Thymus (tissue), 14 donors: ENCODE measurements around the gene KRTAP26-1. TPM values are rescaled to one million over a fixed set of nuclear protein-coding genes. Genes with fewer than 3 reads are reported as not detected.
A peak's percentile ranks its signal among the peaks of the same experiment; 100 is the strongest.

Experiments used
- DNase-seq, 9 donors: peaks; one replicate each; pipeline ENCODE4 v3.0.0-alpha.2; 2013; ENCODE audit warnings: low spot score in 9 of 9, low read depth in 6 of 9, missing footprints in 1 of 9
- H3K27ac ChIP-seq, 2 donors: one replicate each; pipeline ENCODE4 v1.5.1; 2013; ENCODE audit warnings: control low read depth in 1 of 2, low read depth in 1 of 2, low read length in 1 of 2, mild to moderate bottlenecking in 1 of 2, moderate library complexity in 1 of 2
- H3K27me3 ChIP-seq, 2 donors: one replicate each; pipeline ENCODE4 v1.5.1; 2013; ENCODE audit warnings: low read length in 1 of 2; ENCODE audit not compliant: control insufficient read depth in 2 of 2, insufficient read depth in 1 of 2
- H3K36me3 ChIP-seq, 2 donors: one replicate each; pipeline ENCODE4 v1.5.1; 2013; ENCODE audit warnings: low read length in 1 of 2, mild to moderate bottlenecking in 1 of 2, moderate library complexity in 1 of 2; ENCODE audit not compliant: control insufficient read depth in 2 of 2, insufficient read depth in 2 of 2
- H3K4me1 ChIP-seq, 2 donors: one replicate each; pipeline ENCODE4 v1.5.1; 2013; ENCODE audit warnings: low read length in 2 of 2; ENCODE audit not compliant: control insufficient read depth in 2 of 2, insufficient read depth in 2 of 2
- H3K4me3 ChIP-seq, 2 donors: one replicate each; pipeline ENCODE4 v1.5.1; 2013; ENCODE audit warnings: low read length in 2 of 2, control low read depth in 1 of 2, mild to moderate bottlenecking in 1 of 2
- H3K9me3 ChIP-seq, 2 donors: one replicate each; pipeline ENCODE4 v1.5.1; 2013; ENCODE audit warnings: low read length in 1 of 2, mild to moderate bottlenecking in 1 of 2; ENCODE audit not compliant: control insufficient read depth in 2 of 2, insufficient read depth in 1 of 2
- WGBS: extraction: QIAGEN DNeasy Blood & Tissue Kit; methylation state at CpG from one replicate; pipeline ENCODE4 v1.1.7; 2013; 5-methylcytosine and 5-hydroxymethylcytosine counted together
- long read RNA-seq, 10 donors: transcript quantifications; one replicate each; lab custom pipeline, GENCODE V29; 2026
- polyA plus RNA-seq: library from polyadenylated mRNA; stranded (reverse); fragments of 200-250 nt; gene quantifications from one replicate; pipeline ENCODE4 v1.2.3, GENCODE V29; 2013
- total RNA-seq: library from RNA; stranded (reverse); fragments of 120-200 nt; gene quantifications from one replicate; pipeline ENCODE4 v1.2.4, GENCODE V29; 2013
- donor health status: healthy.

KRTAP26-1 gene
- total RNA-seq = not detected
- polyA plus RNA-seq = 0.09 TPM
- long read RNA-seq, donor 1 = 0 reads
- long read RNA-seq, donor 2 = 0 reads
- long read RNA-seq, donor 3 = 0 reads
- long read RNA-seq, donor 4 = 0 reads
- long read RNA-seq, donor 5 = 0 reads
- long read RNA-seq, donor 6 = 0 reads
- long read RNA-seq, donor 7 = 0 reads
- long read RNA-seq, donor 8 = 0 reads
- long read RNA-seq, donor 9 = 0 reads
- long read RNA-seq, donor 10 = 0 reads

DNA sequence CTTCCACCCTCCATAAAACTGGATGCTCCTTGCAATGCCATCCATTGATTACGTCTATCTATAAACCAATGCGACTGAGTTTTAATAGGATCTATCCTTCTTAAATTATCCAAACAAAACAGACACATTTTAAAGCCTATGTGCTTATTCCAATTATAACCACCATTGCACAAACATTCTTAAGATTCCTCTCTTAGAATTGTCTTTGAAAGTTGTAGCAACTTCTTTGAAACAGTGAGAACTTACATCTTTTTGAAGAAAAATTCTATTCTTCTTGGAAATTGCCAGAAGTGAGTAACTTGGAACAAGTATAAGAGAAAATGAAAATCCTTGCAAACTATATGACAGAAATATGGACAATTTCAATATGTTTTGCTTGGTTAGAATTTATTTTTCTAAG lies at the start of gene KRTAP26-1:
Gene KRTAP26-1, minus strand, starts transcription at position 101 of the 400 bp plus-strand sequence. CDS start 280 bp downstream, outside the sequence.
- WGBS = 95% methylated on average over 2 of the region's 2 CpGs

DNA sequence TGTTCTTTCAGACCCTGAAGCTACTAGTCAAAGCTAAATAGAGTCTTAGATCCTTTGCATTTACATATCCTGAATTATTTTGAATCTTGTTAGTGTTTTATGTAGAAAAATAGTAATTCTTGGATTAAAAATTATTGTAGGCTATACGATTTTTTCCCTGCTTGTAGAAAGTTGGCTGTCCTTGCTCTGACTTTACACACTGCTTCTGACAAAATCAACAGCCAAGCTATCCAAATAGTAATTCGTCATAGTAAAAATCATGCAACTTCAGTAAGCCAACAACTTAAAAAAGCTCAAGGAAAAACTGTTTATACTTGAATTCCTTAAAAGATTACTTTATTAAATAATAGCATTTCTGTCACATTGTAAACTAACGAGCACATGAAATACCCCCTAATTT lies 35.8 kb upstream of the KRTAP26-1 start:
- no peaks in the 10 kb centered on the region for H3K36me3 ChIP-seq
- no peaks in the 10 kb centered on the region for H3K9me3 ChIP-seq
- H3K4me3 ChIP-seq = no peak overlapping the region
- 86% methylated on average over 3 of the region's 3 CpGs for WGBS
- no peaks in the 10 kb centered on the region for H3K27me3 ChIP-seq
- DNase-seq = no peak
- no peaks in the 10 kb centered on the region for H3K4me1 ChIP-seq
- no peak overlapping the region for H3K27ac ChIP-seq

More for the DNA sequence above, at the start of gene KRTAP26-1:
- no peak for DNase-seq
- Histone ChIP-seq H3K27ac (no peak within 1 kb of the TSS), H3K36me3 (no peaks in the 10 kb centered on the region), H3K9me3 (no peaks in the 10 kb centered on the region), H3K27me3 (no peaks in the 10 kb centered on the region), H3K4me3 (no peak within 1 kb of the TSS), H3K4me1 (no peaks in the 10 kb centered on the region)

- no peaks in the 10 kb centered on the region for H3K9me3 ChIP-seq
- WGBS = 88% methylated on average over 1 of the region's 1 CpG
- H3K4me3 ChIP-seq = no peak overlapping the region
- no peaks in the 10 kb centered on the region for H3K27me3 ChIP-seq
- no peak for DNase-seq
- no peak overlapping the region for H3K27ac ChIP-seq
- no peaks in the 10 kb centered on the region for H3K36me3 ChIP-seq
- no peaks in the 10 kb centered on the region for H3K4me1 ChIP-seq
Measured at GRCh38 chr21:30354308-30355005, 34.3 kb upstream of the KRTAP26-1 start.

- Histone ChIP-seq H3K27ac (no peak overlapping the region), H3K9me3 (no peaks in the 10 kb centered on the region), H3K4me3 (no peak overlapping the region), H3K4me1 (no peaks in the 10 kb centered on the region), H3K36me3 (no peaks in the 10 kb centered on the region), H3K27me3 (no peaks in the 10 kb centered on the region)
- WGBS = 98% methylated on average over 1 of the region's 1 CpG
- no peak for DNase-seq
Measured at GRCh38 chr21:30351534-30351933, 31.4 kb upstream of the KRTAP26-1 start.

DNA sequence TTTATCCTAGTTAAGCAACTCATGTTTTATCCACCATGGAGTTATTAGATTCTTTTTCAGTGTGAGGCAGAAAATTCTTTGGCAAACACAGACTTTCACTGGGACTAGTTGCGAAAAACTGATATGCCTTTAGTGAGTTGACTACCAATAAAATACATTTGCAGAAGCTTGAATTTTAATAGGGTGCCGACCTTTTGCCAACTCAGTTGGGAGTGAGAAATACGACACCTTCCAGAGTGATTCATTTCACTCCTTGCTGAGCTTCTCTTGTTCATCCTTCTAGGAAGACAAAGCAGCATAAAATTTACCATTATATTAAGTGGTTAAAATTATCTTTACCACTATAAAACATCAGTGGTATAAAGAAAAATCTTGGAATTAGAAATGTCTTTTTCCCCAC lies 29.5 kb upstream of the KRTAP26-1 start:
- WGBS = 63% methylated on average over 3 of the region's 3 CpGs
- H3K36me3 ChIP-seq = no peaks in the 10 kb centered on the region
- no peak for DNase-seq
- no peaks in the 10 kb centered on the region for H3K27me3 ChIP-seq
- no peak overlapping the region for H3K4me3 ChIP-seq
- H3K9me3 ChIP-seq = no peaks in the 10 kb centered on the region
- no peak overlapping the region for H3K27ac ChIP-seq
- H3K4me1 ChIP-seq = no peaks in the 10 kb centered on the region

DNA sequence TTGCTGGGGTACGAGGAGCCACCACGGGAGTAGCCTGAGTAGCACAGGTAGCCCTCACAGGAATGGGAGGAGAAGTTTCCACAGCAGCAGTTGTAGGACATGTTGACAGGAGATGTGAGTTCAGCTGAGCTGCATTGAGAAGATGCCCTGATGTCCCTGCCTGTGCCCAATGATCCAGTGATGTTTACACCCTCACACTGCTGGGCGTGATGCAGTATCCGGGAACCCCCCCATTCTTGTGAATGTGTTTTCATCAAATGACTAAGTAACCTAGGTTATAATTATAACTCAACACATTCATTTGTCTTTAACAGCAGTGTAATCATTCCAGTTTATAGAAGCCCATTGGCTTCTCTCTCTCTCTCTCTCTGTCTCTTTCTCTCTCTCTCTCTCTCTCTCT lies 28.4 kb upstream of the KRTAP26-1 start, which contains the start of gene KRTAP23-1:
Gene KRTAP23-1, minus strand, starts transcription at position 101 of the 400 bp plus-strand sequence. Its CDS starts 0 bp downstream, at position 101.
- H3K27me3 ChIP-seq = no peaks in the 10 kb centered on the region
- no peaks in the 10 kb centered on the region for H3K4me1 ChIP-seq
- DNase-seq = no peak
- no peak within 1 kb of the TSS for H3K27ac ChIP-seq
- H3K9me3 ChIP-seq = peaks cover 0 to 1% of the 10 kb centered on the region in 2 donors
- WGBS = 85% methylated on average over 4 of the region's 4 CpGs
- H3K36me3 ChIP-seq = no peaks in the 10 kb centered on the region
- H3K4me3 ChIP-seq = no peak within 1 kb of the TSS

DNA sequence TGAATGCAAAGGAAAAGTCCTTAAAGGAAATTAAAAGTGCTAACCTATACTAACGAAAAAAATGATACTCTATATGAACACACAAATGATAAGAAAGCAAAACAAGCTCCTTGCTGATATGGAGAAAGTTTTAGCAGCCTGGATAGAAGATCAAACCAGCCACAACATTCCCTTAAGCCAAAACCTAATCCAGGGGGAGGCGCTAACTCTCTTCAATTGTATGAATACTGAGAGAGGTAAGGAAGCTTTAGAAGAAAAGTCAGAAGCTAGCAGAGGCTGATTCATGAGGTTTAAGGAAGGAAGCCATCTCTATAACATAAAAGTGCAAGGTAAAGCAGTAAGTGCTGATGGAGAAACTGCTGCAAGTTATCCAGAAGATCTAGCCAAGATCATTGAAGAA lies 24.9 kb upstream of the KRTAP26-1 start:
- no peaks in the 10 kb centered on the region for H3K36me3 ChIP-seq

DNA sequence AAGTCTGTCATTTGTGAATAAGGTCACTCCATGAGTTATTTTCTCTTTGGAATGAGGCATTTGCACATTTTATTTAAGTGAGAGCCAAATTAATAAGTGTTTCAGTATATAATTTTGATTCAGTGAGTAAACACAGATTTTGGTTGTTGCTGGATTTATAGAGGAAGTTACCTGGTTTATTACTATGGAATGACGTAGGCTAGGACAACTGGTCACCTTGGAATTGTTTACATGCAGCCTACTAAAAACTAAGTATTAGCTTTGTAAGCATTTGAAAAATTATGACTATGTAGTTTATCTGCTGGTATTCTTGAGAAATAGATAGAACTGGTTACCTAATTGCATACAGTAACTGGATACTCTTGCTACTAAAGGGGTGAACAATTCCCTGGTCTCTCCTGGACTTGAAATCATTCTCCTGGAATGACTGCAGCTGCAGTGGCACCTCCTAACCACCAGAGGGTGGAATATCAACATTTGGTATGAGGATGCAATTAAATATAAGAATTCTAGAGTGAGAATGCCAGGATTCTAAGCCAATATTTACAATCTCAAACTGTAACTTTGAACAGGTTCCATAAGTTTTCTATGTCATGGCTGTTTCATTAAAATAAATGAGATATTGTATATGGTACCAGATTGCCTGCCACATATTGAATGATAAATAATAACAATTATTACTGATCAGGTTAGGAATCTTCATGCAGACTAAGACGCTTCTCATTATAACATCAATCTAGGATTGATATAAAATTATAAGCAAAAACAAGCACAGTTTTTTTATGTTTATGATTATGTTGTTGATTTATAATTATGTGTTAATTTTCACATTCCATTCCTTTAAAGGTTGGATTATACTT lies 20.8 kb upstream of the KRTAP26-1 start:
- no peaks in the 10 kb centered on the region for H3K4me1 ChIP-seq
- H3K27me3 ChIP-seq = no peaks in the 10 kb centered on the region
- no peak overlapping the region for H3K4me3 ChIP-seq
- H3K36me3 ChIP-seq = no peaks in the 10 kb centered on the region
- H3K27ac ChIP-seq = no peak overlapping the region
- 93% methylated on average over 2 of the region's 2 CpGs for WGBS
- H3K9me3 ChIP-seq = peaks cover 0 to 1% of the 10 kb centered on the region in 2 donors
- DNase-seq = peak in 5 of 9 donors; percentile 3 to 27 (median 13)

More for the DNA sequence above, 24.9 kb upstream of the KRTAP26-1 start:
- no peak overlapping the region for H3K4me3 ChIP-seq
- no peak overlapping the region for H3K27ac ChIP-seq
- H3K27me3 ChIP-seq = no peaks in the 10 kb centered on the region
- DNase-seq = no peak
- H3K4me1 ChIP-seq = no peaks in the 10 kb centered on the region
- H3K9me3 ChIP-seq = peaks cover 0 to 1% of the 10 kb centered on the region in 2 donors
- 81% methylated on average over 2 of the region's 2 CpGs for WGBS

GRCh38 chr21:30338717-30339116 lies 18.6 kb upstream of the KRTAP26-1 start:
- Histone ChIP-seq H3K27me3 (no peaks in the 10 kb centered on the region), H3K4me3 (no peak overlapping the region), H3K27ac (no peak overlapping the region), H3K36me3 (no peaks in the 10 kb centered on the region), H3K4me1 (no peaks in the 10 kb centered on the region), H3K9me3 (no peaks in the 10 kb centered on the region)
- 97% methylated on average over 4 of the region's 4 CpGs for WGBS
- no peak for DNase-seq
